Right cardiac atrium (tissue), 5 donors: ENCODE data around the gene QPCTL. TPM values are rescaled to one million over a fixed set of nuclear protein-coding genes. Genes with fewer than 3 reads are reported as not detected.
"Not testable (repeated sequence)": the region's sequence is repeated elsewhere in the genome, so short reads cannot be mapped to it uniquely, and the experiment has no call there.

Experiments
- ATAC-seq, 2 donors: fragments of 200-7000 bp; cut with Tn5 transposase; one replicate each; pipeline versions ENCODE4 v1.8.0 to v1.9.1; 2020; ENCODE audit warnings: moderate library complexity in 2 of 2, mild to moderate bottlenecking in 1 of 2
- DNase-seq, 3 donors: peaks; one replicate each; pipeline ENCODE4 v3.0.0-alpha.2; 2020
- H3K27ac ChIP-seq: one replicate; pipeline ENCODE4 v1.5.1; 2013; ENCODE audit warnings: mild to moderate bottlenecking, low read length, control low read depth, moderate library complexity
- H3K27me3 ChIP-seq: one replicate; pipeline ENCODE4 v1.6.1; 2013; ENCODE audit not compliant: control insufficient read depth, insufficient read depth
- H3K4me1 ChIP-seq: one replicate; pipeline ENCODE4 v1.6.1; 2013; ENCODE audit warnings: low read length; ENCODE audit not compliant: control insufficient read depth, insufficient read depth
- H3K4me3 ChIP-seq: one replicate; pipeline ENCODE4 v1.5.1; 2013; ENCODE audit warnings: low read length, control low read depth
- H3K9me3 ChIP-seq: one replicate; pipeline ENCODE4 v1.6.1; 2013; ENCODE audit warnings: low read length; ENCODE audit not compliant: control insufficient read depth
- WGBS: extraction: QIAGEN DNeasy Blood & Tissue Kit; methylation state at CpG from one replicate; pipeline ENCODE4 v1.1.7; 2013; 5-methylcytosine and 5-hydroxymethylcytosine counted together
- intact Hi-C, 4 donors: fragments of 100-400 bp; cut with DNase I; formaldehyde crosslinking; loops; one replicate each; pipeline versions ENCODE4 v1.11.0 to v1.14.0; 2022 to 2023
- polyA plus RNA-seq: library from polyadenylated mRNA; stranded (reverse); fragments of 200-250 nt; gene quantifications from one replicate; pipeline ENCODE4 v1.2.3, GENCODE V29; 2013
- total RNA-seq, 4 donors: library from RNA; stranded (reverse); fragmentation: NEBNext Ultra II Directional; extraction: Animal tissue kit (Norgen Biotek cat#: 25700); gene quantifications; one replicate each; pipeline ENCODE4 v1.2.1, GENCODE V29; 2021
- donor health status: healthy with polysubstance abuse.
- donor health status: DM: no; HTN: yes; CAD: no.
- donor health status: DM: no; HTN: no; CAD: no.
- donor health status: DM: no; HTN: yes; CAD: no; lungs with severe emphysema.
- donor health status: DM: yes; HTN: yes; CAD: no.

Gene QPCTL
- total and polyA plus RNA-seq, 5 donors = 2.5 to 3.3 (median 2.9) TPM

- intact Hi-C loops, ATAC-seq, H3K27ac ChIP-seq, H3K4me3 ChIP-seq, H3K9me3 ChIP-seq, DNase-seq, H3K27me3 ChIP-seq, H3K4me1 ChIP-seq: not testable (repeated sequence)
- 97% methylated on average over 11 of the region's 11 CpGs for WGBS
Measured at GRCh38 chr19:45720065-45720464, 27.6 kb downstream of the QPCTL start.

GRCh38 chr19:45728683-45729082 lies 36.2 kb downstream of the QPCTL start:
- H3K4me3 ChIP-seq, H3K4me1 ChIP-seq, ATAC-seq, DNase-seq, H3K9me3 ChIP-seq, H3K27me3 ChIP-seq, H3K27ac ChIP-seq, intact Hi-C loops: not testable (repeated sequence)
- 96% methylated on average over 18 of the region's 18 CpGs for WGBS

GRCh38 chr19:45729800-45730290 lies 37.4 kb downstream of the QPCTL start:
- H3K27ac ChIP-seq = no peak overlapping the region
- intact Hi-C loops = no loop called here

GRCh38 chr19:45730368-45731288 lies 38.2 kb downstream of the QPCTL start, which contains the start of gene FBXO46:
Gene FBXO46 (minus strand): TSS chr19:45730896. CDS start chr19:45713495, 17,401 bp downstream.
- Histone ChIP-seq H3K4me1 (peaks cover 3% of the 10 kb centered on the region), H3K27me3 (no peaks in the 10 kb centered on the region), H3K9me3 (no peaks in the 10 kb centered on the region), H3K27ac (peak within 1 kb of the TSS; percentile 5), H3K4me3 (peak within 1 kb of the TSS; percentile 85)
- WGBS = 1% methylated on average over 48 of the region's 48 CpGs
- ATAC-seq = peak; percentile 98
- intact Hi-C loops = no loop called here
- peak; percentile 97 to 99 (median 98) for DNase-seq

More at GRCh38 chr19:45729800-45730290, 37.4 kb downstream of the QPCTL start:
- no peak for DNase-seq
- H3K9me3 ChIP-seq = no peaks in the 10 kb centered on the region
- H3K4me1 ChIP-seq = peaks cover 3% of the 10 kb centered on the region
- ATAC-seq = no peak
- H3K4me3 ChIP-seq = peak overlapping the region; percentile 85
- 8% methylated on average over 10 of the region's 10 CpGs for WGBS
- no peaks in the 10 kb centered on the region for H3K27me3 ChIP-seq

GRCh38 chr19:45733160-45733810 lies 40.8 kb downstream of the QPCTL start, which contains the start of gene MEIOSIN:
Gene MEIOSIN (plus strand): TSS chr19:45733439. CDS start chr19:45735377, 1,938 bp downstream.
- Histone ChIP-seq H3K27me3 (no peaks in the 10 kb centered on the region), H3K9me3 (no peaks in the 10 kb centered on the region), H3K4me3 (no peak within 1 kb of the TSS), H3K4me1 (peaks cover 3% of the 10 kb centered on the region), H3K27ac (no peak within 1 kb of the TSS)
- 89% methylated on average over 59 of the region's 59 CpGs for WGBS
- ATAC-seq = no peak
- peak in 2 of 3 donors; percentile 57 to 66 for DNase-seq
- intact Hi-C loops = no loop called here

- intact Hi-C loops = no loop called here
- no peaks in the 10 kb centered on the region for H3K9me3 ChIP-seq
- 83% methylated on average over 10 of the region's 10 CpGs for WGBS
- ATAC-seq (no peak), DNase-seq (no peak)
- H3K4me1 ChIP-seq = no peaks in the 10 kb centered on the region
- H3K27ac ChIP-seq = no peak overlapping the region
- H3K4me3 ChIP-seq = no peak overlapping the region
- no peaks in the 10 kb centered on the region for H3K27me3 ChIP-seq
Measured at GRCh38 chr19:45739498-45740439, 47.3 kb downstream of the QPCTL start.

GRCh38 chr19:45742969-45743368 lies 50.5 kb downstream of the QPCTL start:
- DNase-seq (no peak), ATAC-seq (no peak)
- Histone ChIP-seq H3K9me3 (no peaks in the 10 kb centered on the region), H3K4me3 (no peak overlapping the region), H3K27me3 (no peaks in the 10 kb centered on the region), H3K27ac (no peak overlapping the region), H3K4me1 (no peaks in the 10 kb centered on the region)
- intact Hi-C loops = no loop called here
- 73% methylated on average over 4 of the region's 4 CpGs for WGBS

- no peaks in the 10 kb centered on the region for H3K4me1 ChIP-seq
- H3K27me3 ChIP-seq = no peaks in the 10 kb centered on the region
- WGBS = 90% methylated on average over 6 of the region's 6 CpGs
- no peak for ATAC-seq
- H3K27ac ChIP-seq = no peak overlapping the region
- H3K9me3 ChIP-seq = no peaks in the 10 kb centered on the region
- intact Hi-C loops = no loop called here
- no peak for DNase-seq
- H3K4me3 ChIP-seq = no peak overlapping the region
Measured at GRCh38 chr19:45745606-45746005, 53.1 kb downstream of the QPCTL start.

GRCh38 chr19:45746866-45747265 lies 54.4 kb downstream of the QPCTL start:
- H3K4me1 ChIP-seq = no peaks in the 10 kb centered on the region
- 44% methylated on average over 5 of the region's 5 CpGs for WGBS
- no peaks in the 10 kb centered on the region for H3K9me3 ChIP-seq
- no peak overlapping the region for H3K4me3 ChIP-seq
- intact Hi-C loops = no loop called here
- no peaks in the 10 kb centered on the region for H3K27me3 ChIP-seq
- no peak overlapping the region for H3K27ac ChIP-seq
- no peak for DNase-seq
- no peak for ATAC-seq

- ATAC-seq (no peak), DNase-seq (no peak)
- intact Hi-C loops = no loop called here
- H3K4me3 ChIP-seq = no peak overlapping the region
- H3K27me3 ChIP-seq = no peaks in the 10 kb centered on the region
- 83% methylated on average over 5 of the region's 5 CpGs for WGBS
- no peaks in the 10 kb centered on the region for H3K9me3 ChIP-seq
- H3K27ac ChIP-seq = no peak overlapping the region
- H3K4me1 ChIP-seq = no peaks in the 10 kb centered on the region
Measured at GRCh38 chr19:45747513-45747912, 55.0 kb downstream of the QPCTL start.
